ENCODE results near the gene ABLIM2. TPM values are rescaled to one million over a fixed set of nuclear protein-coding genes. Genes with fewer than 3 reads are reported as not detected.

ABLIM2 gene
- total RNA-seq, 1 experiment from 2014 or later, result 1.0 TPM

DNA sequence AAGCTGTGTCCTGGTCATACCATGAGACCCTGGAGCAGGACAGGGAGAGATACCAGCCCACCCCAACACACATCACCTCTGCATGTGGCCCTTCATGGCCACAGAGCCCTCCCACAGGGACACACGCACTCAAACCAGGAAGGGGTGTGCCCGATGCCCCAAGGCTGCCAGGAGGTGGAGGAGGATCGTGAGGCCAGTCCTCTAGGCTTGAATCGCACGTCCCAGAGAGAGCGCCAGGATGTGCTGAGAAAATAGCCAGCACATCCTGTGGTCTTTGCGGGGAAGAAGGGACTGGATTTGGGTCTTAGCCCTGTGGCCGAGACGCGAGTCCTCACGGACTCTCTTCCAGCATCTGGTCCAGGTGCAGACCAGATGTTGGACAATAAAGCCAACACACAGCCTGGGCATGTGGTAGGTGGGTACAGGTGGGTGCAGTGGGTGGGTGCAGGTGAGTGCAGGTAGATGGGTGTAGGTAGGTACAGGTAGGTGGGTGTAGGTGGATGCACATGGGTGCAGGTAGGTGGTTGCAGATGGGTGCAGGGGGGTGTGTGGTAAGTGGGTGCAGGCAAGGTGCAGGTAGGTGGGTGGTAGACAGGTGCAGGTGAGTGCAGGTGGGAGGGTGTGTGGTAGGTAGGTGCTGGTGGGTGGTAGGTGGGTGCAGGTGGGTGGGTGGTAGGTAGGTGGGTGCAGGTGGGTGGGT is 124.6 kb downstream of the ABLIM2 start:
- no peak for DNase-seq
- H3K4ac ChIP-seq (ENCODE audit: low read depth, low read length), result no peak overlapping the region
- H4K8ac ChIP-seq (replicated peaks; ENCODE audit: insufficient read length, low read depth, low read length), result no peak overlapping the region
- H3K14ac ChIP-seq (ENCODE audit: insufficient read depth, low read length), result no peak overlapping the region
- no peak overlapping the region for H2BK120ac ChIP-seq (ENCODE audit: low read depth, low read length, poor library complexity, severe bottlenecking)
- no CpG with 5 or more reads among the region's 11 CpGs for WGBS (ENCODE audit: extremely low coverage, insufficient read length, low lambda C conversion rate)
- no peak overlapping the region for H3K23ac ChIP-seq (ENCODE audit: insufficient read length, low read depth, low read length)
- H2BK20ac ChIP-seq (ENCODE audit: low read depth, low read length, poor library complexity, severe bottlenecking), result no peak overlapping the region
- no peak overlapping the region for H3K27ac ChIP-seq (ENCODE audit: insufficient read length, low read depth, low read length)
- no peak overlapping the region for H3K9ac ChIP-seq (ENCODE audit: extremely low read depth, insufficient read length, low read length)
- TF ChIP-seq CTCF (conservative IDR thresholded peaks at IDR 0.05), result no peak
- Mint-ChIP-seq H3K9me3 (no peaks in the 10 kb centered on the region; a peak in 1 of 5 replicates), H3K4me1 (peaks cover 7 to 10% of the 10 kb centered on the region in 2 experiments), H3K27me3 (ENCODE audit: low read depth) (no peaks in the 10 kb centered on the region), H3K4me3 (no peak overlapping the region), H3K36me3 (ENCODE audit: insufficient read depth in 1 of 3, low read depth in 3 of 3) (no peaks in the 10 kb centered on the region; a peak in 1 of 7 replicates), H3K27ac (no peak overlapping the region)
- H4K20me1 ChIP-seq (ENCODE audit: control insufficient read depth, insufficient read depth, insufficient read length), result no peaks in the 10 kb centered on the region
- no peak overlapping the region for H4K5ac ChIP-seq (ENCODE audit: insufficient read length, low read depth, low read length)
- H2AK5ac ChIP-seq (ENCODE audit: insufficient read length, low read length), result no peak overlapping the region
- no peak overlapping the region for H3K56ac ChIP-seq (ENCODE audit: insufficient read length, low read depth, low read length)
- peaks cover 3% of the 10 kb centered on the region for H3K23me2 ChIP-seq (ENCODE audit: insufficient read length, low read depth, low read length, poor library complexity, severe bottlenecking)
- H4K91ac ChIP-seq (ENCODE audit: insufficient read length, low read depth, low read length), result no peak overlapping the region
- H3K18ac ChIP-seq (ENCODE audit: insufficient read length, low read depth, low read length), result no peak overlapping the region
- H3K27me3 ChIP-seq (ENCODE audit: insufficient read depth, low read length), result no peaks in the 10 kb centered on the region
- no peaks in the 10 kb centered on the region for H3K79me1 ChIP-seq (ENCODE audit: insufficient read depth, low read depth, low read length, poor library complexity, severe bottlenecking)
- H3T11ph ChIP-seq (ENCODE audit: low read length), result no peak overlapping the region
- H2BK12ac ChIP-seq (ENCODE audit: insufficient read length, low read depth, low read length), result no peak overlapping the region
- no peaks in the 10 kb centered on the region for H3K79me2 ChIP-seq (ENCODE audit: insufficient read depth, low read length)
- H2AFZ ChIP-seq (ENCODE audit: low read length), result no peak overlapping the region
- no peak overlapping the region for H2BK5ac ChIP-seq (ENCODE audit: insufficient read length, low read length)
- no peak overlapping the region for H3K4me2 ChIP-seq (ENCODE audit: insufficient read depth, insufficient read length, low read length)
- no peak overlapping the region for H2BK15ac ChIP-seq (ENCODE audit: low read depth, low read length)
- no peaks in the 10 kb centered on the region for H3K4me1 ChIP-seq (ENCODE audit: insufficient read depth, low read length)
- no peaks in the 10 kb centered on the region for H3K9me3 ChIP-seq (ENCODE audit: control insufficient read depth, low read depth, low read length)
